Lung (tissue), 12 donors: ENCODE results near the gene CDC42. TPM values are rescaled to one million over a fixed set of nuclear protein-coding genes. Genes with fewer than 3 reads are reported as not detected.

Source experiments
- ATAC-seq: fragments of 200-7000 bp; cut with Tn5 transposase; one replicate; pipeline ENCODE4 v1.9.1; 2020; ENCODE audit warnings: moderate number of reproducible peaks; ENCODE audit not compliant: insufficient read depth, low FRiP score
- DNase-seq, 3 donors: peaks; one replicate each; pipeline ENCODE4 v3.0.0-alpha.2; 2013 to 2017
- H3K27ac ChIP-seq, 2 donors: one replicate each; pipeline ENCODE4 v1.5.1; 2013; ENCODE audit warnings: mild to moderate bottlenecking in 2 of 2, moderate library complexity in 2 of 2, control low read depth in 1 of 2, inconsistent platforms in 1 of 2, low read depth in 1 of 2, low read length in 1 of 2
- H3K27me3 ChIP-seq, 3 donors: one replicate each; pipeline ENCODE4 v1.5.1; 2013; ENCODE audit warnings: low read length in 2 of 3; ENCODE audit not compliant: control insufficient read depth in 3 of 3, insufficient read depth in 3 of 3
- H3K36me3 ChIP-seq, 4 donors: one replicate each; pipeline ENCODE4 v1.5.1; 2013; ENCODE audit warnings: low read length in 4 of 4, mild to moderate bottlenecking in 1 of 4, moderate library complexity in 1 of 4; ENCODE audit not compliant: control insufficient read depth in 4 of 4, insufficient read depth in 4 of 4
- H3K4me1 ChIP-seq, 5 donors: one replicate each; pipeline ENCODE4 v1.5.1; 2013; ENCODE audit warnings: low read length in 5 of 5, mild to moderate bottlenecking in 2 of 5, moderate library complexity in 1 of 5; ENCODE audit not compliant: control insufficient read depth in 5 of 5, insufficient read depth in 5 of 5
- H3K4me3 ChIP-seq: one replicate; pipeline ENCODE4 v1.5.1; 2013; ENCODE audit warnings: mild to moderate bottlenecking, control low read depth, moderate library complexity
- H3K9ac ChIP-seq, 2 donors: one replicate each; pipeline ENCODE4 v1.5.1; 2013; ENCODE audit warnings: low read length in 2 of 2, control low read depth in 1 of 2; ENCODE audit not compliant: insufficient read depth in 1 of 2
- H3K9me3 ChIP-seq, 4 donors: one replicate each; pipeline ENCODE4 v1.5.1; 2013; ENCODE audit warnings: low read length in 3 of 4, mild to moderate bottlenecking in 1 of 4, moderate library complexity in 1 of 4; ENCODE audit not compliant: control insufficient read depth in 4 of 4, insufficient read depth in 3 of 4
- CTCF ChIP-seq: IDR thresholded peaks from 2 replicates; pipeline ENCODE4 v1.5.1; 2012; ENCODE audit warnings: mild to moderate bottlenecking; ENCODE audit errors: control extremely low read depth, extremely low read depth
- WGBS, 2 donors: extraction: QIAGEN DNeasy Blood & Tissue Kit; methylation state at CpG; one replicate each; pipeline ENCODE4 v1.1.7; 2013; 5-methylcytosine and 5-hydroxymethylcytosine counted together
- polyA plus RNA-seq, 2 donors: library from polyadenylated mRNA; stranded (reverse); fragments of 200-250 nt; gene quantifications; one replicate each; pipeline ENCODE4 v1.2.1, GENCODE V29; 2013
- total RNA-seq, 2 donors: library from RNA; depleted of rRNA in 1 of 2; stranded (reverse); fragments of >200 nt in 1 of 2; gene quantifications; one replicate each; pipeline ENCODE4 v1.2.1, GENCODE V29; 2014 to 2021
- donor health status: control.
- donor health status: control.
- donor health status: Bipolar disorder and iron deficiency.
- donor health status: healthy.
- donor health status: DM: yes; HTN: yes; CAD: no.

CDC42 gene
- total and polyA plus RNA-seq, 4 donors: 137 to 231 (median 219) TPM

GRCh38 chr1:22100168-22100567, 47.7 kb downstream of the CDC42 start:
- peaks cover 13 to 22% (median 19%) of the 10 kb centered on the region in 4 donors for H3K36me3 ChIP-seq
- ATAC-seq (no peak), DNase-seq (no peak)
- TF ChIP-seq CTCF: no peak
- peaks cover 0 to 8% (median 0%) of the 10 kb centered on the region in 5 donors for H3K4me1 ChIP-seq
- H3K9ac ChIP-seq: no peak overlapping the region
- H3K27ac ChIP-seq: no peak overlapping the region
- no peaks in the 10 kb centered on the region for H3K9me3 ChIP-seq
- WGBS, 2 donors: 91 to 92% methylated on average over 3 of the region's 3 CpGs
- no peak overlapping the region for H3K4me3 ChIP-seq
- H3K27me3 ChIP-seq: no peaks in the 10 kb centered on the region

GRCh38 chr1:22101199-22101598, 48.7 kb downstream of the CDC42 start:
- ATAC-seq (no peak), DNase-seq (no peak)
- H3K9ac ChIP-seq: no peak overlapping the region
- WGBS, 2 donors: 64 to 82% methylated on average over 1 of the region's 1 CpG
- TF ChIP-seq CTCF: no peak
- H3K27ac ChIP-seq: no peak overlapping the region
- H3K4me1 ChIP-seq: peaks cover 0 to 8% (median 0%) of the 10 kb centered on the region in 5 donors
- no peaks in the 10 kb centered on the region for H3K9me3 ChIP-seq
- H3K4me3 ChIP-seq: no peak overlapping the region
- H3K36me3 ChIP-seq: peaks cover 13 to 21% (median 17%) of the 10 kb centered on the region in 4 donors
- H3K27me3 ChIP-seq: no peaks in the 10 kb centered on the region

- Histone ChIP-seq H3K36me3 (peaks cover 9 to 16% (median 13%) of the 10 kb centered on the region in 4 donors), H3K27ac (no peak overlapping the region), H3K9me3 (no peaks in the 10 kb centered on the region), H3K27me3 (no peaks in the 10 kb centered on the region), H3K4me3 (no peak overlapping the region), H3K4me1 (peaks cover 0 to 8% (median 0%) of the 10 kb centered on the region in 5 donors), H3K9ac (no peak overlapping the region)
- ATAC-seq (no peak), DNase-seq (no peak)
- TF ChIP-seq CTCF: no peak
- 86 to 90% methylated on average over 8 of the region's 8 CpGs for WGBS, 2 donors
Observed at GRCh38 chr1:22101995-22102394, 49.5 kb downstream of the CDC42 start.

DNA sequence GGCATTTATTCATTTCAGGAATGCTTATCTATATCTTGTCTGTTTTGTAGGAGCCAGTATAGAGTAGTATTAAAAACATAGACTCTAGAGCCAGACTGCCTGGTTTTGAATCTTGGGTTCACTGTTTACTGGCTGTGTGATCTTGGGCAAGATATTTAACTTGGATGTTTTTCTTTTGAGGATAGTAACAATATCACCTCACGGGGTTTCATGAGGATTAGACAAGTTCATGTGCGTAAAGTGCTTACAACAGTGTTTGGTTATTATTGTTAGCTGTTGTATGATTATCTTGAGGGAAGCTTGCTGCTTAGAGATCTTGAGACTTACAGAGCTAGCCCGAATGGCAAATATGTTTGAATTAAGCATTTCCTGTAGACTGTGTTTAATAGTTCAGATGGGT, 50.2 kb downstream of the CDC42 start:
- no peak overlapping the region for H3K9ac ChIP-seq
- H3K4me3 ChIP-seq: no peak overlapping the region
- no peaks in the 10 kb centered on the region for H3K9me3 ChIP-seq
- H3K36me3 ChIP-seq: peaks cover 8 to 14% (median 12%) of the 10 kb centered on the region in 4 donors
- H3K4me1 ChIP-seq: peaks cover 0 to 8% (median 0%) of the 10 kb centered on the region in 5 donors
- no peak for DNase-seq
- WGBS, 2 donors: 59 to 76% methylated on average over 3 of the region's 3 CpGs
- no peaks in the 10 kb centered on the region for H3K27me3 ChIP-seq
- H3K27ac ChIP-seq: no peak overlapping the region
- no peak for ATAC-seq
- no peak for TF ChIP-seq CTCF
